Astrocyte of the spinal cord (primary cell): ENCODE results near the gene CHMP6.

Experiments
- DNase-seq: peaks from one replicate; pipeline ENCODE4 v3.0.0; 2011; ENCODE audit warnings: low read depth, low spot score
- H3K4me3 ChIP-seq: 2 replicates; pipeline ENCODE4 v1.5.1; 2011; ENCODE audit warnings: low read depth, mild to moderate bottlenecking, low read length, moderate library complexity
- CTCF ChIP-seq: IDR thresholded peaks from 2 replicates; pipeline ENCODE4 v1.5.1; 2012; ENCODE audit warnings: low read depth, mild to moderate bottlenecking, low read length, inconsistent platforms
- in situ Hi-C: cut with HindIII; loops from 2 replicates; pipeline ENCODE4 v1.10.0; 2017; ENCODE audit warnings: low sequenced_read_pairs

Gene CHMP6

GRCh38 chr17:81030741-81031565 is 39.3 kb downstream of the CHMP6 start:
- in situ Hi-C loops = no loop called here
- DNase-seq = no peak
- no peak overlapping the region for H3K4me3 ChIP-seq
- TF ChIP-seq CTCF = no peak

- no peak overlapping the region for H3K4me3 ChIP-seq
- TF ChIP-seq CTCF = no peak
- in situ Hi-C loops = no loop called here
- no peak for DNase-seq
These were observed 40.2 kb downstream of the CHMP6 start for GRCh38 chr17:81031566-81032550.

- no peak for DNase-seq
- no peak for TF ChIP-seq CTCF
- H3K4me3 ChIP-seq = no peak overlapping the region
- in situ Hi-C loops = no loop called here
These were observed 41.2 kb downstream of the CHMP6 start for GRCh38 chr17:81032641-81033480.

- no peak for TF ChIP-seq CTCF
- DNase-seq = no peak
- in situ Hi-C loops = no loop called here
- peak overlapping the region; percentile 62 for H3K4me3 ChIP-seq
These were observed 42.0 kb downstream of the CHMP6 start for GRCh38 chr17:81033535-81034167.

GRCh38 chr17:81034168-81034777 is 42.6 kb downstream of the CHMP6 start:
- in situ Hi-C loops = no loop called here
- DNase-seq = no peak
- peak overlapping the region; percentile 62 for H3K4me3 ChIP-seq
- no peak for TF ChIP-seq CTCF
